Activated CD4-positive, alpha-beta T cell treated with anti-CD3 and anti-CD28 coated beads for 4 hours (primary cell): ENCODE measurements around the gene MAN1A1.

Experiments used
- DNase-seq, 2 donors: peaks; one replicate each; pipeline ENCODE4 v3.0.0-alpha.2; 2020

Gene MAN1A1

GRCh38 chr6:119264854-119265397 is 84.6 kb downstream of the MAN1A1 start:
- DNase-seq = no peak

GRCh38 chr6:119262612-119263011 is 86.9 kb downstream of the MAN1A1 start:
- DNase-seq = no peak

GRCh38 chr6:119261944-119262284 is 87.6 kb downstream of the MAN1A1 start:
- DNase-seq = no peak

DNA sequence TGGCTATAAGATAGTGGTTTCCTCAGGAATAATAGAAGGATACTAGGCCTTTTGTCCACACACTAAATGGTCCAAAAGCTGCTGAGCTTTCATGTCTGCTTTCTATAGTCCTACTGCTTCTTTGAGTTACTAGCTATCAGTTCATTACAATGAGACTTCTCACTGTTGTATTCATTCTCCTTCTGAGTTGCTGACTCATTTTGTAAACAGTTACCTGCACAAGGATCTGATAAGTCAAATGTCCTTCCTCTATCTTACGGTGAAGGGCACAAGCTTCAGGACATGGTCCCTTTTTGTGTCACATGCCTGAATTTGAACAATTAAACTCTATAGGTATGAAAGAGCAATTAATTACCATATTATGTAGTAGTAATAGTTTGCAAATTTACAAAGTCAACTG is 90.5 kb downstream of the MAN1A1 start:
- no peak for DNase-seq

DNA sequence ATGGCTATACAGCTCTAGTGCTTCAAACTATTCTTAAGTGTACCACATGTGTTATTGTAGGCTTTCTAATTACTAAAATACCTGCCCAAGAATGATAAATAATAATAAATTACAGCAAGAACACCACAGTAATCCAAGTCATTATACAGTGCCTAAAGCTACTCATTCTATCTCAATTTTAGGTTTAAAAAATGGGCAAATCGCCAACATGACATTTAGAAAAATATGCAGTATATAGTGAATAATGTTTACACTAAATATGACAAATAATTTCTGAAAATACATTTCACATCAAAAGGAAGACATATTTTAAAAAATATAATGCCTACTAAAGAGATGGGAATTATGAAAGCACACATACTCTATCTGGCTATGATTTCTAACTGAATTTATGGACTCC is 91.8 kb downstream of the MAN1A1 start:
- DNase-seq = no peak

DNA sequence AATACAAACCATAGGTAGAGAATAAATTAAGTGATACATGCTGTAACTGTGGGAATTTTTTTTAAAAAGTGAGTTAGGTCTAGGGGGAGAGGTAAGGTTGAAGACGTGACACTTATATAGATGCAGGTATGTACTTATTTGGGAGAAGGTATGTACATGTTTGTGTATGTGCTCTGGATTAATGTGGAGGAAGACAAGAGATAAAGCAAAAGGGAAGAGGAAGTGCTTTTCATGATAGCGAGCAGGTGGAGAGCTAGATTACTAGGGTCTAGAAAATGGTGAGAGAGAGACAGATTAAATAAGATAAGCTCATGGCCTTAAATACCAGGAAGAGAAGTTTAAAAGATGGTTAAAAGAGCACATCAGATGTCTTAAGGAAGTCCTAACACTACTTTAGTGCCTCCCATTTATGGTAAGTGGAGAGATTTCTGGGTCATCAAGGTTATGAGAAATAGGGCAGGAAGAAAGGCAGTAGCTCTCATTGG is 92.5 kb downstream of the MAN1A1 start:
- DNase-seq = no peak

- no peak for DNase-seq
Measured at GRCh38 chr6:119256392-119256791, 93.2 kb downstream of the MAN1A1 start.

DNA sequence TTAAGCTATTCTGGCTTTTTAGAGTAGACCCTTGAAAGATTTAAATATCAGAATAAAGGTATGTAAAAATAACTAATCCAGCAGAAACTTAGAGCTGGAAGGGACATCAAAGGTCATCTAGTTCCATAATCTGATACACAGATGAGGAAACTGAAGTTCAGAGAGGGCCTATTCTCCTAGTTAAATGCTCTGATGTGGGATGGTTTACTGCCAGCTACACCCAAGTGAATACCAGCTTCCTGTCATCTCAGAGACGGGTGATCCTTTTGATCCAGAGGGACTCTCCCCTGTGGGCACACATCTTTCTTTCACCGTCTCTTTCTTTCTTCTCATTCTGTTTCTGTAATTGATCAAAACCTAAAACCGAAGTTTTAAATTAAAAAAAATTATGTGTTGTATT is 94.1 kb downstream of the MAN1A1 start:
- DNase-seq = no peak

DNA sequence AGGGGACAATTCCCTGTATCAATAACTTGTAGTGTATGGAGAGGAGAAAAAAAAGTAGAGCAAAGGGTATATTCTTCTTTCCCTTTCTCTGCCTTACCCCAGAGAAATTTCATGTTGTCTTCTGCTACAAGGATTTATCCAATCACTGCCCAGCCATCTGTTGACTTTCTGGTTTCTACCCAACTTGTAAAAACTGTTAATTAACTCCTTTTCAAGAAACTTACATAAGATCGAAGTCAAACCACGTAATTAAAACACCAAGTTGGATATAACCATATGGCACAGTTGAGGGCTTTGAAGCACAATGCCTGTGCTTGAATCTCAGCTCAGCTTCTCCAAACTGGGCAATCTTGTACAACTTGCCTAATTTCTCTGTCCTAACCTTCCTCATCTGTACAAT is 99.5 kb downstream of the MAN1A1 start:
- no peak for DNase-seq

- DNase-seq = no peak
Measured at GRCh38 chr6:119249319-119249718, 100.2 kb downstream of the MAN1A1 start.

DNA sequence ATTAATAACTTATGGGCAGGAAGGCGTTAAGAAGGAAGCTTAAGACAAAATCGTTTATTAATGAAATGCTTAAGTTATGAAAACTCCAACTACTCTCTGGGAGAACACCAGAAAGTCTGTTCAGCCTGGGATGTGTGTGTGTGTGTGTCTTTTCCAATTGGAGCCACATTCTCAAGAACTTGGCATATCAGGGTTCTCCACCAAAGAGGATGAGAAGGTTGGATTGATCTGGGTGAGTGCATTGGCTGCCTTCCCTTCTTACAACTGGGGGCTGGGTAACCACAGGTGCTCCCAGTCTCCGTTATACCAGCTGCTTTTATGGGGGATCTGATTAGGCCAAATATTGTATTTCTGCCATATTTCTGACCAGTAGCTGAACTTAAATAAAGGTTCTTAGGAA is 102.1 kb downstream of the MAN1A1 start:
- no peak for DNase-seq

GRCh38 chr6:119243657-119244056 is 105.9 kb downstream of the MAN1A1 start:
- DNase-seq = no peak

- DNase-seq = no peak
Measured at GRCh38 chr6:119243037-119243436, 106.5 kb downstream of the MAN1A1 start.

DNA sequence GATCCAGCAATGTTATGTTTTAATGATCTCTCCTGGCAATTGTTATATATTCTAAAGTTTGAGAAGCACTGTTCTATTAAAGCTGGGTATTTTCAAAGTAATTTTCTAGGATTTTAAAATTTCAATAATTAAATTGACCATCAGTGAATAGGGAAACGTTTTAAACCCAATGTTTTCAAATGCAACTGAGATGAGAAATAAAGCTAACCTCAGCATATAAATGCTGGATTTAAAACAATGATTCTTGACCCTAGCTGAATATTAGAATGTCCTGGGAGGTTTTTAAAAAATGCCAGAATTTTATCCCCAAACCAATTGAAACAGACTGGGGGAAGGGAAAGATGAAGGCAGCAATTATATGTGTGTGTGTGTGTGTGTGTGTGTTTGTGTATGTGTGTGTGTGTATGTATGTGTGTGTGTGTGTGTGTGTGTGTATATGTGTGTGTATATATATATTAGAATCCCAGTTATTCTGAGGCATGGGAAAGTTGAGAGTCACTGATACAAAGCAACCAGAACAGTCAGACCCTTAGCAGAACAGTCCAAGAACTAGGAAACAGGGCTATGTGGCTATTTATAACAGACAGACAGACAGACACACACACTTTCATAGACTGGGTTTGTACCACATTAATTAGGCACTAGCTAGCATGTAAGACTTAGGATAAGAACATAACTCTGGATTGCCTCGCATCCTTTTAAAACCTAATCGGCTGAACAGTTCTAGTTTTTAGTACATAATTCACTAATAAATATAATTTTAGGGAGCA is 107.8 kb downstream of the MAN1A1 start:
- DNase-seq = no peak

DNA sequence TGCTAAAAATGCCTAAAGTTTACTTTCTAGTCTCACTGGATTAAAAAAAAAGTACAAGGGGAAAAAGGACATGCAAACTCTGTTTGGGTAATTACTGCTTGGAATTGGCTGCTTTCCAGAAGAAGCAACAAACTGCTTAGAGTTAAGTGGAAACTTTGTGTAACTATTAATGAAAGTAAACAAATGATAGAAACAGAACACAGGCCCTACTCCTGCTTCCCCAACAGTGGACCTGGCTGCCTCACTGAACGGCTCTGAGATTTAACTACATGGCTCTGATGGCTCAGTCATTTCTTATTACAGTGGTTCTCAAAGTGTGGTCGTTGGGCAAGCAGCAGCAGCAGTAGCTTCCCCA is 108.5 kb downstream of the MAN1A1 start:
- no peak for DNase-seq

DNA sequence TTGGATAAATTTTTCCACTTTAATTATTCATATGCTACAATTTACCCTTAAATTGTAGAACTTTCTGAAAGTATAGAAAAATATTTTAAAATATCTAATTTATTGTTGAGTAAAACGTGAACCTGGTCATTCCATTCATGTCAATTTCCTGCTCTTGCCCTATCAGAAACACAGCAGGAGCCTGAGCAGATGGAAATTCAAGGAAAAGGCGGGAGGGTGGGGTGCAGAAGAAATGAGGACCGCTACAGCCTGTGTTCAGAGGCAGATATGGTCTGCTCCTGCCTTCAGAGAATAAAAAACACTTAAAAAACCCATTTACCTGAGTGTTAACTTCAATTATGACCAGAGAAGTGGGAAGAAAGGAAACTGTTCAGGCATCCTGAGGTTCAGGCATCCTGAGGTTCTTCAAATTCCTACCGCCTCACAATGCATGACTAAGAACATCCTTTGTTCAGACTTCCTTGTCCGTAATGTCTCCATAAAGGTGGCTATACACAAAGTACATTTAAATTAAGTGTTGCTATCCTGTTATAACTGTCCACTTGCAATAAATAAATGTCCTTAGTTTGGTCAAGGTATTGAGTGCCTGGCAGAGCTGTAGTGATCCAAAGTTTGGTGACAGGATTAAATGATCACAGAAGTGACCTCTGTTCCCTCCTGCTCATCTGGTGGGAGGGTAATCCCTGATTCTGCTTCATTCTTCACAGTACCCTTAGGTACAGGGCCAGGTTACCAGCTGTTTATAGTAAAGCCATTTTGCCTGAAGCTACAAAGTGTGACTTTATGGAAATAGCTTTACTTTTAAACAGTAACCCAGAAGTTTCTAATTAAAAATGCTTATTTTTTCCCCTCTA is 109.1 kb downstream of the MAN1A1 start:
- DNase-seq = no peak

- DNase-seq = no peak
Measured at GRCh38 chr6:119237177-119237715, 112.3 kb downstream of the MAN1A1 start.

DNA sequence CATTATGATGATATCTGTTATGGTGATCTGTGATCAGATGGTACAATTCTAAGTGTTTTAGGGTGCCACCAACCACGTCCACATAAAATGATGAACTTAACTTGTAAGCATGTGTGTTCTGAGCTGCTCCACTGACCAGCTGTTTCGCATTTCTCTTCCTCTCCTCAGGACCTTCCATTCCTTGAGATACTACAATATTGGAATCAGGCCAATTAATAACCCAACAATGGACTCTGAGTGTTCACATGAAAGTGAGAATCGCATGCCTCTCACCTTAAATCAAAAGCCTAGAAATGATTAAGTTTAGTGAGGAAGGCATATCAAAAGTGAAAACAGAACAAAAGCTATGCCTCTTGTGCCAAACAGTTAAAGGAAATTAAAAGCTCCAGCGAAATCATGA is 114.6 kb downstream of the MAN1A1 start:
- no peak for DNase-seq

DNA sequence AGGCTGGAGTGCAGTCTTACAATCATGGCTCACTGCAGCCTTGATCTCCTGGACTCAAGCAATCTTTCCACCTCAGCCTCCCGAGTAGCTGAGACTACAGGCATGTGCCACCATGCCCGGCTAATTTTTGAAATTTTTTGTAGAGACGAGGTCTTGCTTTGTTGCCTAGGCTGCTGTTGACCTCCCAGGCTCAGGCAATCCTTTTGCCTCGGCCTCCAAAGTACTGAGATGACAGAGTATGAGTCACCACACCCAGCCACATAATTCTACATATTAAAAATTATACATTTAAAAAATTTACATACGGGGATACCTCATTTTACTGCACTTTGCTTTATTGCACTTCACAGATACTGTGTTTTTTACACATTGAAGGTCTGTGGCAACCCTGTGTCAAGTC is 115.1 kb downstream of the MAN1A1 start:
- DNase-seq = no peak

DNA sequence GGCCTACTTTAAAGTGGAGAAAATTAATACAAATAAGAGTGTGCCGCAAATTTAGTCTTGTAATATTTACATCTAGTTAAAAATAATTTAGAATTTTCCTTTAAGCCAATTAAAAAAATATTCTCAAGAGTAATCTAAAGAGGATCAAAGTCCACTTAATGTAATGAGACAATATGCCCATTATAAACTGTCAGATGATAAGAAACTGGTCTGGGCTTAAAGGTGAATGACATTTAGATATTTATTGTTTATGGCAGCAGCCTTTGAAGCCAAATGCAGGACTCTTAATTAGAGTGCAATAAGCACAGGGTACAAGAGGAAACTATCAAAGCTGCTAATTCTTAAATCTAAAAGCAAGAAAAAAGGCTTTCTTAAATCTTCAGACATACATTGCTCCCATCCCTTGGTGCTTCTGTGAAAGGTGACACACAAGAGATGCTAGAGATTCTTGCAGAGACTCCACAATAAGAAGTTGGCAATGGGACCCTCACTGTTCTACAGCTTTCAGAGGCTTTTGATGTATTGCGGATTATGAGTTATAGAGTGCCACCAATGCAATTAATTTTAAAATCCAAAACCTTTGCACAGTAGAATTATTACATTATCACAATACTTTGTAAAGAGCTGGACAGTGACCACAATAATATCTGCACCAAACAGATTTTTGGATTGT is 116.1 kb downstream of the MAN1A1 start:
- no peak for DNase-seq

- DNase-seq = no peak
Measured at GRCh38 chr6:119231394-119231793, 118.2 kb downstream of the MAN1A1 start.

GRCh38 chr6:119230160-119230559 is 119.4 kb downstream of the MAN1A1 start:
- DNase-seq = no peak

DNA sequence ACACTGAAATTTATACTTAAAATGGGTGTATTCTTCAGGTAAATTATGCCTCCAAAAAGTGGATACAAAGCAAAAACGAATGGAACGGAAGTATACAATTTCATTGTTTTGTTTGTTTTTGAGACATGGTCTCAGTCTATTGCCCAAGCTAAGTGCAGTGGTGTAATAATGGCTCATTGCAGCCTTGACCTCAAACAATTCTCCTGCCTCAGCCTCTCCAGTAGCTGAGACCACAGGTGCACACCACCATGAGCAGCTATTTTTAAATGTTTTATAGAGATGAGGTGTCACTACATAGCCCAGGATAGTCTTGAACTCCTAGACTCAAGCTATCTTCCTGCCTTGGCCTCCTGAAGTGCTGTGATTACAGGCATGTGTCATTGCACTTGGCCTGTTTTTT is 122.2 kb downstream of the MAN1A1 start:
- no peak for DNase-seq
